Activated naive CD4-positive, alpha-beta T cell treated with Interleukin-2 at 50 U/mL for 16 hours (primary cell): ENCODE results near the gene KIFC3.
"Not testable (repeated sequence)": the region's sequence is repeated elsewhere in the genome, so short reads cannot be mapped to it uniquely, and the experiment has no call there.

Experiments used
- DNase-seq: peaks from one replicate; pipeline ENCODE4 v3.0.0-alpha.2; 2020

KIFC3 gene

DNA sequence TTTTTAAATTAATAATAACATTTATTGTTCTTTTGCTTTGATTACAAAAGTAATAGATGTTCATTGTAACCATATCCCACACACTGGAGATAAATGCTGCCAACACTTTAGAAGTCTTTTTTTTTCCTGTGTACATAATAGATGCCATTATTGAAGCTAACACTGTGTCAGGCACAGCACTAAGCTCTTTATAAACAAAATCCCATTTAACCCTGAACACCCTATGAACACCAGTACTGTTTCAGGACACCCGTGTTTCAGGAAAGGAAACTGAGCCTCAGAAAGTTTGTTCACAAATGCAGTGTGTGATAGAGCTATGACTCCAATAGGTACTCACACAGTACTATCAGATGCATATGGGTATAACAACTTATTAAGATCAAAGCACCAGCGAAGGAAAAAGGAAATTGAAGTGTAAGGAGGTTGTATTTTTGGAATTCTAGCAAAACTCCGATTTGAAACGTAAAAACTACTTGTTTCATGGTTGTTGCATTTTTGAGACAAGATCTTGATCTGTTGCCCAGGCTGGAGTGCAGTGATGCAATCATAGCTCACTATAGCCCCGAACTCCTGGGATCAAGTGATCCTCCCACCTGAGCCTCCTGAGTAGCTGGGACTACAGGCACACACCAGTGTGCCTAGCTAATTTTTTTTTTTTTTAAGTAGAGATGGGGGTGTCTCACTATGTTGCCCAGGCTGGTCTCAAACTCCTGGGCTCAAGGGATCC is 2.0 kb upstream of the KIFC3 start:
- no peak for DNase-seq

DNA sequence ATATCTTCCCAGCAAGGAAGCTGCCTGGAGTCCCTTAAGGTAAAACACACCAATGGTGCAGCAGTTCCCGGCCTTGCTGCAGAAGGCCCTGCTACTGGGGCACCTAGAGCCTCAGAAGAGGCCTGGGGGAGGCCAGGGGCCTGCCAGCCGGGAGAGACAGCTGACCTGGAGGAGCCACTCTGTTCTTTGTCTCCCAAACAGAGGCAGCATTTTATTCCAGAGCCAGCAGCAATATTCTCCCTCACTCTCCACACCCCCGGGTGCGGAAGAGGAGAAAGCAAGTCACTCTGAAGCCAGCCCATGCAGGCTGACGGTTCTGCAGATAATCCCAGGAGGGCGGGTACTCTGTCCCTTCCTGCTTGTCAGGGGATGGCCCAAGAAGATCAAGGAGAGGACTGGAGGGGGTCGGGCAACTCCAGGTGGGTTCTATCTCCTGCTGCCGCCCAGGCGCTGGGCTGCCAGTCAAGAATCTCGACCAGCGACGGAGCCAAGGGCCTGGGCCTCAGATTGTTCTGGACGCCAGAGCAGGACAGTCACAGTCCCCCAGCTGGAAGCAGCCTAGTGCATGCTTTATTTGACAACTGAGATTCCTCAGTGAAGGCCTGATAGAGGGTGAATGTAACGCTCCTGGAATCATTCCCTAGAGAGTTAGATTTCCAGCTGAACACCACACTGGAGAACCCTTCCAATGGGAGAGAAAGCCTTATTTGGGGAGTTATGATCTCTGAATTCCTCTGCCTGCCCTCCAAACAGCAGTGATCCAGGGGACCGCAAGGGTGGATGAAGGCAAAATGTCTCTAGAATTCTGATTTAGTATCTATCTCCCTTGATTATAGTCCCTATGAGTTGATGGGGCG is 1.1 kb upstream of the KIFC3 start:
- no peak for DNase-seq

DNA sequence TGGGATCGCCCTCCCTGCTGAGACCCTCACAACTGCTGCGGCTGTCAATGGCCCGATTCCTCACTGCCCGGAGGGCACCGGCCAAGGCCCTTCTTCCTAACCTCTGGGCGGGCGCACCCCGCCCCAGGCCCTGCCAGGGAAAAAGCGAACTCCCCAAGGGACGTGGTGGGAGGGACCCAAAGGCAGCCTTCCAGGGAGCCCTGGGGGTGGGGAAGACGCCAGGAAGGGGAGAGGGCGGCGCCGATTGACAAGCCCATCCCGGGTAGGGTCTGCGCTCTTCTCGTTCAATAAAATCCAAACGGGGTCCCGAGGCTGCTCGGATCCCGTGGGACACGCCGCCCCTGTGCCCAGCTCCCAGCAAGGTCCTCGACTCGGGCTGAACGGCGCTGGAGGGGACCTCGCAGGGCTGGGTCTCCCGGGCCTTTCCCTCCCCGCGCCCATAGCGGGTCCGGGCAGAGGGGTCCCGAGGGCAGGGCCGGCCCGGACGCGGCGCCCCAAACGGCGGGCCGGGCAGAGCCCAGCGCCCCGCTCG is 416 bp downstream of the KIFC3 start:
- no peak for DNase-seq

GRCh38 chr16:57801098-57801808 is 1.0 kb downstream of the KIFC3 start:
- no peak for DNase-seq

- DNase-seq: no peak
These were observed 1.8 kb downstream of the KIFC3 start for GRCh38 chr16:57800200-57801097.

GRCh38 chr16:57799600-57800199 is 2.6 kb downstream of the KIFC3 start:
- DNase-seq: no peak

DNA sequence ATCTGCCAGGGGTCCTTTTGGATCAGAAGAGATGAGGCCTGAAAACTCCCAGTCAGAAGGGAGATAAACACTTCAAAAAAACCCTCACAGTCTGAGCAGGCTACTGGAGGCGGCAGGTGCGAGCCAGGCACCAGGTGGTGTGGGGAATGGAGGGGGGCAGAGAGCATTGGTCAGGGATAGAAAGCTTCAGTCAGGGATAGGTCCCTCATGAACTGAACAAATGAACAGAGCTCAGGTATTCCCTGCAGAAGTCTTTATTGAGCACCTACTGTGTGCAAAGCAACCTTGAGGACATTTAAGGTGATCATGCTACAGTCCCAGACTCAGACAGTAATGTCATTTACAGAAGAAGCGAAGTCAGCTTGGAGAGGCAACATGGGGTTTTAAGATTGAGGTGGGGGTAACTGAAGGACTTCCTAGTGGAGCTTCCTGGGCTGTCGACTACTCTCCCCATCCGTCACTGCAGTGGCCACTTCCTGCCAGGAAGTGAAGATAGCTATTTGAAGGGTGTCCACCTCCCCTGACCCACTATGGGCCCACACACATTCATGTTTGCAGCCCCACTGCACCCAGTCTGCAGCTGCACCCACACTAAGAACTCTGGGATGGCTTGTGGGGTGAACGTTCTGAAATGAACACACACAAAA is 3.2 kb downstream of the KIFC3 start:
- DNase-seq: no peak

DNA sequence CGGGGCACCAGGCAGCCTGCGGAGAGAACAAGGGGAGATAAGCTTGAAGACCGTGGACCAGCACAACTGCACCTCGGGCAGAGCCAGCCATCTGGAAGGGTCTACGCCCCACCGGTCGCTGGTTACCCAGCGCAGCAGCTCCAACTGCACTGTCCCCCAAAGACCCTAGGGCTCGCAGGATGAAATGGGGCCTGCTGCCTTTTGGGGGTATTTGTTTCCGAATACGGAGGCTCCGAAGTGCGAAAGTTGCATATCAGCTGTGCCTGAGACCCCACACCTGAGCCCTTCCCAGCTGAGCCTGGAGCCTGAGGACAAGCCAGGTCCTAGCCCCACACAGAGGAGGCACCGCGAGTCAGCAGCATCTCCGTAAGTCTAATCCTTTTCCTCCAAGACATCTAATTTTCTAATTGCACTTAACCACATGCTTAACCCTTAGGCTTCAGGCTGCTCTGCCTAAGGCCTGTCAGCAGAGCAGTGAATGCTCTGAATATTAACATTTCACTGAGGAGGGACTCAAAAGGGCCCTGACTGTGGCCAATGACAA is 4.0 kb downstream of the KIFC3 start:
- DNase-seq: no peak

DNA sequence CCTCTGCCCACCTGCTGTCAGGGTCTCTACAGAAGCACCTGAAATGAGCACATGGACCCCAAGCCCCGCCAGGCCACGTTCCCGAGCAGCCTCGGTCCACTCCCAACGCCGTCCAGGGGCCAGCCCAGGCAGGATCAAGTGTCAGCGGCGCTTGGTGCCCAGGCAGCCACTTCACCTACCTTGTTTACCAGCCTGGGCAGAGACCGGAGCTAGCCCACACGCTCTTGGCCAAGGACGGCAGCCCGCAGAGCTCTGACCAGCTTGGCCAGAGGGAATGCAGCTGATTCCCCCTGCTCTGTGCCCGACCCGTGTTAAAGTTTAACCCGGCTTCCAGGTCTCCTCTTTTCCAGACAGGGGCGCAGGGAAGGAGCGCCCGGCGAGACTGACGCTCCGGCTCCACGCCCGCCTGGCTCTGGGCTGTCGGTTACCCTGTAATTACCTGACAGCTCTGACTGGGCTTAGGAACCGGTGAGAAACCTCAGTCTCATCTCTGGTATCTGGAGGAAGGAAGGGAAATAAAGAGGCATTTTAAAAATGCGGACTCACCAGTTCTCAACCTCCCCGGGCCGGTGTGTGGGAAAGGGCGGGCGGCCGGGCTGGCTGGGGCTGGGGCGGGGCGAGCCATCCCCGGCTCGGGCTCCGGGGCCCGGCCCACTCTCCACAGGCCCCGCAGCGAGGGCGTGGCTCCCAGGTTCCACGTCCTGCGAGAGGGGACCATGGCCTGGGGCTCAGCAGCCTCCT is 4.6 kb downstream of the KIFC3 start:
- DNase-seq: no peak

GRCh38 chr16:57797216-57797525 is 5.1 kb downstream of the KIFC3 start:
- DNase-seq: no peak

DNA sequence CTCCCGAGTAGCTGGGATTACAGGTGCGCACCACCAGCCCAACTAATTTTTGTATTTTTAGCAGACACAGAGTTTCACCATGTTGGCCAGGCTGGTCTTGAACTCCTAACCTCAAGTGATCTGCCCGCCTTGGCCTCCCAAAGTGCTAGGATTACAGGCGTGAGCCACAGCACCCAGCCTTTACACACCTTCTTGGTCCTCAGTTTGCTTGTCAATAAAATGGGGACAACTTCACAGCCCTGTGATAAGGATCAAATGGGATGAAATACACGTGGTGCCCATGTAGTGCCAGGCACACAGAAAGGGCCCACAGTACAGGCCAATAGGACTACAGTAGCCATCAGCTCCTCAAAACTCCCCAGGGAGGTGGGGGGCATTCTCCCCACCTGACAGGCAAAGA is 6.3 kb downstream of the KIFC3 start:
- not testable (repeated sequence) for DNase-seq

GRCh38 chr16:57795431-57795878 is 6.8 kb downstream of the KIFC3 start:
- peak; percentile 38 for DNase-seq

GRCh38 chr16:57794849-57795430 is 7.4 kb downstream of the KIFC3 start:
- DNase-seq: no peak

DNA sequence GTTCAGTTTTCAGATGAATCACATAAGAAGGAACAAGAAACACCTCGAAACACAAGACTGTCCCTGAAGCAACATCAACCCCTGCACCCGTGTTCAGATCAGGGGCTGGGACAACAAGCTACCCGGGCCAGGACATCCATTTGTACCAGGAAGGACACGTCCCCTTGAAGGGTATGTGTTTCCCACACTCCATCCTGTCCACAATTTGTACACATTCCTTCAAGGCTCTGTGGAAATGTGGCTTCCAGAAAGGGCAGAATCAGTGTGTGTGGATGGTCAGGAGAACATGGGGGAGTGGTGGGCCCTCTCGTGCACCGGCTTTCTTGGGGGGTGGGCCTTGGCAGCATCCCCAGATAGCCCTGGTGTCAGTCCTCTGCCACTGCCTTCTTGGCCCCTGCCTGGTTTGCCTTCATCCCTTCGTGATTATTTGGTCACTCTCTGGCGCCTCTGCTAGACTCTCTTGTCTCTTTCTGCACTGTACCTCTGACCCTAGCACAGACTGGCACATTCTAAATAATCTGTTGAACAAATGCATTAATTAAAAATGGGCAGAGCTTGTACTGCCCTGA is 10.3 kb downstream of the KIFC3 start:
- no peak for DNase-seq

DNA sequence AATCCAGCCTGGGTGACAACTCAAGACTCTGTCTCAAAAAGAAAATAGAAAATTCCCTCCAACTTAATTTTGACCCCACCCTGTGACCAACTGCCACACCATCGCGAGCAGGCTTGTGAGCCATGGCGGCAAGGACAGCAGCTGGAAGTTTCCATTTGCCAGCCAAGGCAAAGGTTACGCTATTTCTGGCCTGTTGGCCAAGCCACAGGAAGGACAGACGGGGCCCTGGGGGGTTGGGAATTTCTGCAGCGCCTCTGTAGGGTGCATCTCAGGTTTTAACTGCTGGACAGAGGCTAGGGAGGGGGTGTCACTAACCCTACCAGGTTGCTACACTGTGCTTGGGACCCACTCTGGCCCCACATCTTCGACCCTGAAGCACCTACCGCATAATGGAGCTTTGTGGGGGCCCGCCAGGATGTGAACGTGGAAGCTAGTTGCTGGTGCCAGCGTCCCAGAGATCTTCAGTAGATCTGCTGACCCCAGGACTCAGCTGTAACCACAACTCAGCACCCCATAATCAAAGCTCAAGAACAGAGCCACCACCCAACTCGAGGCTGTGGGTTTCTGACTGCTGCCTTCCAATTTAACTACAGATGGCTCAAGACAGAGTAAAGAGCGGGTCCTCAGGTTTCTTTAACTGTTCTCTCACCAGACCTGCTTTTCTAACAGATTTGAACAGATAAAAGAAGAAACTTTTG is 10.9 kb downstream of the KIFC3 start:
- DNase-seq: no peak

DNA sequence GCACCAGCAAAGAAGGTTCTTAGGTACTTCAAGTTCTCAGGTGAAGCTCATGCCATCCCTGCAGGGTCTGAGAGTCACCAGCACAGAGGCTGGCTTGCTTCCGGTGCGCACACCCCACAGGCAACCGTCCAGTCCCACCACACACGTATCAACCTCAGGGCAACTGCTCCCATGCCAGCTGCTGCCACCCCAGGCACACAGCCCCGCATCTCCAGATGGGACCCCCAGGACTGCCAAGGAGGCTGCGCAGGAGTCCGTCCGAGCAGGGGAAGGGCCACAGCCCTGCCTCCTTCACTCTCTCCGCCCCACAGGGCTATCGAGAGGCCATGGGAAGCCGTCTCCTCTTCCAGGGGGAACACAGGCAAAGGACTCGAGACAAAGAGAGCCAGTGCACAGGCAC is 13.3 kb downstream of the KIFC3 start:
- no peak for DNase-seq

- DNase-seq: no peak
These were observed 13.9 kb downstream of the KIFC3 start for GRCh38 chr16:57788252-57788841.

DNA sequence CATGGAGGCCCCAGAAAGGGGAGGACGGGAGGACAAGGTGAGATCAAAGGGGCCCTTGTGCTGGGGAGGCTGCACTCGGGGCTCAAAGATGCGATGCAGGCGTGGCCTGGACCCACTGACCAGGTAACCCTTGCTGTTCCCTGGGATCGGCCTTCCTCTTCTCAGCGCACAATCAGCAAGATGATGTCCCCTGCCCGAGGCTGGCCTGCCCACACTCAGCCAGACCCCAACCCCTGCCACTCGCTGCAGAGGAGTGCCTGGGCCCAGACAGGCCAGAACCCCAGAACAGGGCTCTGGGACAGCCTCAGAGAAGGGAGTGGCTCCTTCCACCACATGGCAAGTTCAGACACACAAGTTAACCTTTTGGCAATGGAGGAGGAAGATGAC is 14.8 kb downstream of the KIFC3 start:
- DNase-seq: no peak
